SU-DHL-6 (cell line): ENCODE measurements around the gene OSGIN1.

Experiments used
- H2AFZ ChIP-seq: fragments of 200-600 bp; sonication (generic); 2 replicates; pipeline ENCODE4 v1.6.1; 2014; ENCODE audit warnings: low read depth, mild to moderate bottlenecking, moderate library complexity, mixed read lengths, antibody characterized with exemption, low read length; ENCODE audit not compliant: severe bottlenecking
- H3F3A ChIP-seq: fragments of 200-600 bp; shearing (Covaris generic); 2 replicates; pipeline ENCODE4 v1.6.0; 2016; ENCODE audit warnings: antibody characterized with exemption, mild to moderate bottlenecking; ENCODE audit not compliant: insufficient read depth
- H3K27ac ChIP-seq: fragments of 200-600 bp; sonication (generic); 2 replicates; pipeline ENCODE4 v1.5.1; 2016; ENCODE audit warnings: low read depth, mild to moderate bottlenecking, low read length, moderate library complexity, mixed read lengths
- H3K27me3 ChIP-seq: fragments of 200-600 bp; sonication (generic), shearing (Covaris generic); 2 replicates; pipeline ENCODE4 v1.6.0; 2014; ENCODE audit warnings: mild to moderate bottlenecking, low read length
- H3K36me3 ChIP-seq: fragments of 200-600 bp; sonication (generic); 2 replicates; pipeline ENCODE4 v1.6.1; 2014; ENCODE audit warnings: mild to moderate bottlenecking, low read length, mixed read lengths
- H3K4me2 ChIP-seq: fragments of 300-600, 200-600 bp; shearing (Covaris generic), sonication (generic); 2 replicates; pipeline ENCODE4 v1.6.0; 2014; ENCODE audit warnings: low read length, low read depth, mild to moderate bottlenecking; ENCODE audit not compliant: poor library complexity, severe bottlenecking
- H3K4me3 ChIP-seq: fragments of 200-600 bp; sonication (generic); 2 replicates; pipeline ENCODE4 v1.5.1; 2014; ENCODE audit warnings: antibody characterized with exemption, low read length, mild to moderate bottlenecking, mixed read lengths; ENCODE audit not compliant: insufficient read depth, poor library complexity, severe bottlenecking
- H3K79me2 ChIP-seq: fragments of 200-600 bp; sonication (generic); 2 replicates; pipeline ENCODE4 v1.6.1; 2014; ENCODE audit warnings: mild to moderate bottlenecking, low read length, moderate library complexity; ENCODE audit not compliant: insufficient read depth
- H3K9ac ChIP-seq: fragments of 200-600 bp; sonication (generic); 2 replicates; pipeline ENCODE4 v1.7.0; 2014; ENCODE audit warnings: mild to moderate bottlenecking, low read length
- H3K9me2 ChIP-seq: fragments of 200-600 bp; sonication (generic); replicated peaks from 2 replicates; pipeline ENCODE4 v1.6.1; 2014; ENCODE audit warnings: low read length; ENCODE audit not compliant: insufficient read depth
- H3K9me3 ChIP-seq: fragments of 200-600 bp; sonication (generic); 2 replicates; pipeline ENCODE4 v1.6.1; 2014; ENCODE audit warnings: low read length, mixed read lengths; ENCODE audit not compliant: insufficient read depth
- H4K20me1 ChIP-seq: fragments of 200-600 bp; sonication (generic); 2 replicates; pipeline ENCODE4 v1.6.1; 2014; ENCODE audit warnings: low read depth, mild to moderate bottlenecking, antibody characterized with exemption, low read length, moderate library complexity, mixed read lengths
- CTCF ChIP-seq: fragments of 200-600 bp; sonication (generic); IDR thresholded peaks from one replicate; pipeline ENCODE4 v1.5.1; 2017; ENCODE audit warnings: antibody characterized with exemption, mild to moderate bottlenecking, low read length, moderate library complexity; ENCODE audit not compliant: insufficient read depth, poor library complexity, severe bottlenecking
- EZH2phosphoT487 ChIP-seq: fragments of 200-600 bp; sonication (generic), shearing (Covaris generic); conservative IDR thresholded peaks from 2 replicates; pipeline ENCODE4 v1.6.1; 2018; ENCODE audit warnings: mild to moderate bottlenecking, antibody characterized with exemption, low read length, moderate library complexity, mixed read lengths

Gene OSGIN1

GRCh38 chr16:83978401-83978904, 25.4 kb downstream of the OSGIN1 start:
- Histone ChIP-seq H3K27ac (no peak overlapping the region), H3K36me3 (no peaks in the 10 kb centered on the region), H3K27me3 (no peaks in the 10 kb centered on the region), H3K9me3 (0 out of 2 replicates have a peak, but pooled peaks cover 8% of the 10 kb centered on the region), H4K20me1 (no peaks in the 10 kb centered on the region), H3K9ac (no peak overlapping the region), H2AFZ (no peak overlapping the region), H3K4me3 (no peak overlapping the region), H3K4me2 (no peak overlapping the region), H3K79me2 (no peaks in the 10 kb centered on the region), H3F3A (no peaks in the 10 kb centered on the region), H3K9me2 (no peaks in the 10 kb centered on the region)
- TF ChIP-seq EZH2phosphoT487 = no peak
- no peak for TF ChIP-seq CTCF

- TF ChIP-seq CTCF (no peak), EZH2phosphoT487 (no peak)
- 0 out of 2 replicates have a peak, but pooled peaks cover 8% of the 10 kb centered on the region for H3K9me3 ChIP-seq
- H3K79me2 ChIP-seq = no peaks in the 10 kb centered on the region
- H2AFZ ChIP-seq = no peak overlapping the region
- no peaks in the 10 kb centered on the region for H4K20me1 ChIP-seq
- H3K27me3 ChIP-seq = no peaks in the 10 kb centered on the region
- no peak overlapping the region for H3K9ac ChIP-seq
- H3K36me3 ChIP-seq = no peaks in the 10 kb centered on the region
- no peaks in the 10 kb centered on the region for H3K9me2 ChIP-seq
- H3K4me3 ChIP-seq = no peak overlapping the region
- H3K27ac ChIP-seq = no peak overlapping the region
- no peak overlapping the region for H3K4me2 ChIP-seq
- H3F3A ChIP-seq = no peaks in the 10 kb centered on the region
These were observed 26.4 kb downstream of the OSGIN1 start for GRCh38 chr16:83979441-83979840.

GRCh38 chr16:83980794-83981193, 27.8 kb downstream of the OSGIN1 start:
- no peak overlapping the region for H3K4me3 ChIP-seq
- H3K9ac ChIP-seq = no peak overlapping the region
- no peak overlapping the region for H2AFZ ChIP-seq
- H3K36me3 ChIP-seq = no peaks in the 10 kb centered on the region
- H3F3A ChIP-seq = no peaks in the 10 kb centered on the region
- H3K27me3 ChIP-seq = no peaks in the 10 kb centered on the region
- H4K20me1 ChIP-seq = no peaks in the 10 kb centered on the region
- H3K79me2 ChIP-seq = no peaks in the 10 kb centered on the region
- TF ChIP-seq CTCF = no peak
- TF ChIP-seq EZH2phosphoT487 = no peak
- H3K9me2 ChIP-seq = no peaks in the 10 kb centered on the region
- no peak overlapping the region for H3K27ac ChIP-seq
- H3K4me2 ChIP-seq = no peak overlapping the region
- H3K9me3 ChIP-seq = 0 out of 2 replicates have a peak, but pooled peaks cover 8% of the 10 kb centered on the region
